ENCODE measurements around the gene LHCGR. TPM values are rescaled to one million over a fixed set of nuclear protein-coding genes. Genes with fewer than 3 reads are reported as not detected.

Gene LHCGR
- total RNA-seq, 1 experiment from 2014 or later: 0.31 TPM

DNA sequence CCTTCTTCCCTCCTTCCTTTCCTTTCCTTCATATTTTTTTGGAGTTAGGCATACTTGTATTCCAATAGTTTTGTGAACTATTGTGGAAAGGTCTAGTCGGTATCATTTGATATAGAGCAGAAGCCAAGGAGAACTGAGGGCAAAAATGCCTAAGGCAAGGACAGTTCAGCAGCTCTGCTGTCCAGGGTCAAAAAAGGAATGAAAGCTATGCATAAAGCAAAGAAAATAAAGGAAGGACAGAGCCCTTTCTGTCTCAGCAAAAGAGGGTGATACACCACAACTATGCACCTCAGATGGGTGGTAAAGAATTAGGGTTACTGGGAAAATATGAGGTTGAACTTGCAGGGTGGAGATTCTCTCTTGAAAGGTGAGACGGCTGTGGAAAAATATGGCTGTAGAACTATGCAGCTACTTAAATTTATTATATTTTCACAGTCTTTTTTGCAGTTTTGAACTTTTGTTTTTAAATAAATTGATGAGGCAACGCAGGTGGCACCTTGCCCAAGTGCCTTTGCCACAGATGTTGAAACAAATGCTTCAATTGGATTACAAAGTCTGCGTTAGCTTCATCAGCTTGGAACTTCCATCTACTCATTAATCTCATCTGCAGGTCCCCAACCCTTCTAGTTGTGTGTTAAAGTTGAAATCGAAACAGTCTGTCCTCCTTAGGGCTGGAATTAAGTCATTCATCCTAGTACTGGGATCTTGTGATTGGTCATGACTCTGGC lies 20.8 kb downstream of the LHCGR start:
- Mint-ChIP-seq H3K4me1 (peaks cover 20% of the 10 kb centered on the region), H3K27me3 (ENCODE audit: low read depth) (no peaks in the 10 kb centered on the region; the same call in 1 of the 2 replicates), H3K36me3 (peaks cover 8% of the 10 kb centered on the region; the same call in 1 of the 2 replicates), H3K4me3 (no peak overlapping the region), H3K27ac (no peak overlapping the region), H3K9me3 (peaks cover 18% of the 10 kb centered on the region)
- ChIA-PET POLR2A (no interaction called here), CTCF (no interaction called here)
- ATAC-seq: no peak
- no peak for TF ChIP-seq ZNF219 (CRISPR knock-in tag; IDR thresholded peaks at IDR 0.05; ENCODE audit: borderline replicate concordance)
- TF ChIP-seq RORB (CRISPR knock-in tag; IDR thresholded peaks at IDR 0.05): no peak
- TF ChIP-seq ZNF396 (CRISPR knock-in tag; IDR thresholded peaks at IDR 0.05; ENCODE audit: borderline replicate concordance): no peak
- no peak for TF ChIP-seq TCF7 (CRISPR knock-in tag; IDR thresholded peaks at IDR 0.05; ENCODE audit: low read depth)
- no peak for TF ChIP-seq TP53 (CRISPR knock-in tag; IDR thresholded peaks at IDR 0.05)
- TF ChIP-seq, protein P1, sequence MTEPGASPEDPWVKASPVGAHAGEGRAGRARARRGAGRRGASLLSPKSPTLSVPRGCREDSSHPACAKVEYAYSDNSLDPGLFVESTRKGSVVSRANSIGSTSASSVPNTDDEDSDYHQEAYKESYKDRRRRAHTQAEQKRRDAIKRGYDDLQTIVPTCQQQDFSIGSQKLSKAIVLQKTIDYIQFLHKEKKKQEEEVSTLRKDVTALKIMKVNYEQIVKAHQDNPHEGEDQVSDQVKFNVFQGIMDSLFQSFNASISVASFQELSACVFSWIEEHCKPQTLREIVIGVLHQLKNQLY (CRISPR knock-in tag; IDR thresholded peaks at IDR 0.05): no peak
- no peak for TF ChIP-seq ESRRA (CRISPR knock-in tag; IDR thresholded peaks at IDR 0.05; ENCODE audit: borderline replicate concordance)
- TF ChIP-seq CBFB (CRISPR knock-in tag; IDR thresholded peaks at IDR 0.05; ENCODE audit: low read depth): no peak
- TF ChIP-seq, protein P2, sequence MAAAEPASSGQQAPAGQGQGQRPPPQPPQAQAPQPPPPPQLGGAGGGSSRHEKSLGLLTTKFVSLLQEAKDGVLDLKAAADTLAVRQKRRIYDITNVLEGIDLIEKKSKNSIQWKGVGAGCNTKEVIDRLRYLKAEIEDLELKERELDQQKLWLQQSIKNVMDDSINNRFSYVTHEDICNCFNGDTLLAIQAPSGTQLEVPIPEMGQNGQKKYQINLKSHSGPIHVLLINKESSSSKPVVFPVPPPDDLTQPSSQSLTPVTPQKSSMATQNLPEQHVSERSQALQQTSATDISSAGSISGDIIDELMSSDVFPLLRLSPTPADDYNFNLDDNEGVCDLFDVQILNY (CRISPR knock-in tag; IDR thresholded peaks at IDR 0.05): no peak
- TF ChIP-seq GABPB1 (CRISPR knock-in tag; IDR thresholded peaks at IDR 0.05): no peak
- DNase-seq (ENCODE audit: low spot score): no peak

DNA sequence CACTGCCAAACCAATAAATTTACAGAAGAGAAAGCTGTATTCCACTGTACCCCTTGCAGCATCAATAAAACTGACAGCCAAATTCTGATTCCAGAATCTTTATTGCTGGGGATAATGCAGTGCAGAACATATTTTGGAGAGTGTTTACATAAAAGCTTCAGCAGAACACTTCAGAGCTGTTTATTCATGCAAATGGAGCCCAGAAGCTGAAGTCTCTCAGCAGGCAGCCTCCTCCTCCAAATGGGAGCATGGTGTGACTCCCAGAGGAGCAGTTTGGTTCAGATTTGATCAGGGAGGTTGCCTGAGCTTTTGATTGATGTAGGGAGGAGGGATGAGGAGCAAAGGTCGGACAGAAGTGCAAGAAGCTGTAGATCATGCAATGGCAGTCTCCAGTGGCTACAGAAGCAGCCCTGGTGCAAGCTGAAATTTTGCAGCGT lies 22.4 kb downstream of the LHCGR start:
- ChIA-PET POLR2A (no interaction called here), CTCF (no interaction called here)
- DNase-seq (ENCODE audit: low spot score) (no peak), ATAC-seq (no peak; the same call in 1 of the 2 replicates)
- Mint-ChIP-seq H3K4me1 (peaks cover 35% of the 10 kb centered on the region), H3K27me3 (ENCODE audit: low read depth) (no peaks in the 10 kb centered on the region), H3K4me3 (no peak overlapping the region), H3K9me3 (peaks cover 9% of the 10 kb centered on the region), H3K27ac (no peak overlapping the region), H3K36me3 (no peaks in the 10 kb centered on the region)
- TF ChIP-seq, protein P3, sequence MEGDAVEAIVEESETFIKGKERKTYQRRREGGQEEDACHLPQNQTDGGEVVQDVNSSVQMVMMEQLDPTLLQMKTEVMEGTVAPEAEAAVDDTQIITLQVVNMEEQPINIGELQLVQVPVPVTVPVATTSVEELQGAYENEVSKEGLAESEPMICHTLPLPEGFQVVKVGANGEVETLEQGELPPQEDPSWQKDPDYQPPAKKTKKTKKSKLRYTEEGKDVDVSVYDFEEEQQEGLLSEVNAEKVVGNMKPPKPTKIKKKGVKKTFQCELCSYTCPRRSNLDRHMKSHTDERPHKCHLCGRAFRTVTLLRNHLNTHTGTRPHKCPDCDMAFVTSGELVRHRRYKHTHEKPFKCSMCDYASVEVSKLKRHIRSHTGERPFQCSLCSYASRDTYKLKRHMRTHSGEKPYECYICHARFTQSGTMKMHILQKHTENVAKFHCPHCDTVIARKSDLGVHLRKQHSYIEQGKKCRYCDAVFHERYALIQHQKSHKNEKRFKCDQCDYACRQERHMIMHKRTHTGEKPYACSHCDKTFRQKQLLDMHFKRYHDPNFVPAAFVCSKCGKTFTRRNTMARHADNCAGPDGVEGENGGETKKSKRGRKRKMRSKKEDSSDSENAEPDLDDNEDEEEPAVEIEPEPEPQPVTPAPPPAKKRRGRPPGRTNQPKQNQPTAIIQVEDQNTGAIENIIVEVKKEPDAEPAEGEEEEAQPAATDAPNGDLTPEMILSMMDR (IDR thresholded peaks at IDR 0.05): no peak
- no peak for TF ChIP-seq GTF2I (CRISPR knock-in tag; conservative IDR thresholded peaks at IDR 0.05)
- TF ChIP-seq, protein P4, sequence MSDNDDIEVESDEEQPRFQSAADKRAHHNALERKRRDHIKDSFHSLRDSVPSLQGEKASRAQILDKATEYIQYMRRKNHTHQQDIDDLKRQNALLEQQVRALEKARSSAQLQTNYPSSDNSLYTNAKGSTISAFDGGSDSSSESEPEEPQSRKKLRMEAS (CRISPR knock-in tag; IDR thresholded peaks at IDR 0.05): no peak
- TF ChIP-seq, protein P5, sequence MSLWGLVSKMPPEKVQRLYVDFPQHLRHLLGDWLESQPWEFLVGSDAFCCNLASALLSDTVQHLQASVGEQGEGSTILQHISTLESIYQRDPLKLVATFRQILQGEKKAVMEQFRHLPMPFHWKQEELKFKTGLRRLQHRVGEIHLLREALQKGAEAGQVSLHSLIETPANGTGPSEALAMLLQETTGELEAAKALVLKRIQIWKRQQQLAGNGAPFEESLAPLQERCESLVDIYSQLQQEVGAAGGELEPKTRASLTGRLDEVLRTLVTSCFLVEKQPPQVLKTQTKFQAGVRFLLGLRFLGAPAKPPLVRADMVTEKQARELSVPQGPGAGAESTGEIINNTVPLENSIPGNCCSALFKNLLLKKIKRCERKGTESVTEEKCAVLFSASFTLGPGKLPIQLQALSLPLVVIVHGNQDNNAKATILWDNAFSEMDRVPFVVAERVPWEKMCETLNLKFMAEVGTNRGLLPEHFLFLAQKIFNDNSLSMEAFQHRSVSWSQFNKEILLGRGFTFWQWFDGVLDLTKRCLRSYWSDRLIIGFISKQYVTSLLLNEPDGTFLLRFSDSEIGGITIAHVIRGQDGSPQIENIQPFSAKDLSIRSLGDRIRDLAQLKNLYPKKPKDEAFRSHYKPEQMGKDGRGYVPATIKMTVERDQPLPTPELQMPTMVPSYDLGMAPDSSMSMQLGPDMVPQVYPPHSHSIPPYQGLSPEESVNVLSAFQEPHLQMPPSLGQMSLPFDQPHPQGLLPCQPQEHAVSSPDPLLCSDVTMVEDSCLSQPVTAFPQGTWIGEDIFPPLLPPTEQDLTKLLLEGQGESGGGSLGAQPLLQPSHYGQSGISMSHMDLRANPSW (CRISPR knock-in tag; conservative IDR thresholded peaks at IDR 0.05; ENCODE audit: low read depth): no peak
- TF ChIP-seq, protein P6, sequence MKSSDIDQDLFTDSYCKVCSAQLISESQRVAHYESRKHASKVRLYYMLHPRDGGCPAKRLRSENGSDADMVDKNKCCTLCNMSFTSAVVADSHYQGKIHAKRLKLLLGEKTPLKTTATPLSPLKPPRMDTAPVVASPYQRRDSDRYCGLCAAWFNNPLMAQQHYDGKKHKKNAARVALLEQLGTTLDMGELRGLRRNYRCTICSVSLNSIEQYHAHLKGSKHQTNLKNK (CRISPR knock-in tag; IDR thresholded peaks at IDR 0.05): no peak
- TF ChIP-seq, protein P7, sequence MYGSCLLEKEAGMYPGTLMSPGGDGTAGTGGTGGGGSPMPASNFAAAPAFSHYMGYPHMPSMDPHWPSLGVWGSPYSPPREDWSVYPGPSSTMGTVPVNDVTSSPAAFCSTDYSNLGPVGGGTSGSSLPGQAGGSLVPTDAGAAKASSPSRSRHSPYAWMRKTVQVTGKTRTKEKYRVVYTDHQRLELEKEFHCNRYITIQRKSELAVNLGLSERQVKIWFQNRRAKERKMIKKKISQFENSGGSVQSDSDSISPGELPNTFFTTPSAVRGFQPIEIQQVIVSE (CRISPR knock-in tag; IDR thresholded peaks at IDR 0.05; ENCODE audit: borderline replicate concordance): no peak
- no peak for TF ChIP-seq FOXK1 (CRISPR knock-in tag; IDR thresholded peaks at IDR 0.05)
- TF ChIP-seq ZNF416 (CRISPR knock-in tag; IDR thresholded peaks at IDR 0.05): no peak
- TF ChIP-seq ELF4 (CRISPR knock-in tag; IDR thresholded peaks at IDR 0.05; ENCODE audit: low read depth): no peak
- TF ChIP-seq TEAD1 (CRISPR knock-in tag; IDR thresholded peaks at IDR 0.05): no peak
- TF ChIP-seq, protein P8, sequence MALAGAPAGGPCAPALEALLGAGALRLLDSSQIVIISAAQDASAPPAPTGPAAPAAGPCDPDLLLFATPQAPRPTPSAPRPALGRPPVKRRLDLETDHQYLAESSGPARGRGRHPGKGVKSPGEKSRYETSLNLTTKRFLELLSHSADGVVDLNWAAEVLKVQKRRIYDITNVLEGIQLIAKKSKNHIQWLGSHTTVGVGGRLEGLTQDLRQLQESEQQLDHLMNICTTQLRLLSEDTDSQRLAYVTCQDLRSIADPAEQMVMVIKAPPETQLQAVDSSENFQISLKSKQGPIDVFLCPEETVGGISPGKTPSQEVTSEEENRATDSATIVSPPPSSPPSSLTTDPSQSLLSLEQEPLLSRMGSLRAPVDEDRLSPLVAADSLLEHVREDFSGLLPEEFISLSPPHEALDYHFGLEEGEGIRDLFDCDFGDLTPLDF (CRISPR knock-in tag; IDR thresholded peaks at IDR 0.05): no peak
- TF ChIP-seq TEAD4 (CRISPR knock-in tag; IDR thresholded peaks at IDR 0.05): no peak
- no peak for TF ChIP-seq FOXJ3 (CRISPR knock-in tag; IDR thresholded peaks at IDR 0.05; ENCODE audit: borderline replicate concordance)
- no peak for TF ChIP-seq ZNF396 (CRISPR knock-in tag; IDR thresholded peaks at IDR 0.05; ENCODE audit: borderline replicate concordance)
- no peak for TF ChIP-seq NFYB (CRISPR knock-in tag; conservative IDR thresholded peaks at IDR 0.05; ENCODE audit: low read depth)
- TF ChIP-seq JUN (CRISPR knock-in tag; IDR thresholded peaks at IDR 0.05): no peak
